ENCODE measurements around the gene PYCARD.
"Not testable (repeated sequence)": the region's sequence is repeated elsewhere in the genome, so short reads cannot be mapped to it uniquely, and the experiment has no call there.

Gene PYCARD

GRCh38 chr16:31214708-31215286, 12.2 kb upstream of the PYCARD start:
- DNase-seq = peak in 1 of 2 experiments; percentile 35

GRCh38 chr16:31213877-31214707, 11.5 kb upstream of the PYCARD start, which contains the start of gene TRIM72:
TRIM72 (plus strand) TSS chr16:31214119; CDS start chr16:31214739, 620 bp downstream.
- no peak for DNase-seq

- no peak for DNase-seq
Observed at GRCh38 chr16:31213342-31213741, 10.8 kb upstream of the PYCARD start.

- DNase-seq = no peak
Observed at GRCh38 chr16:31206776-31207175, 4.2 kb upstream of the PYCARD start.

GRCh38 chr16:31204871-31205666, 2.5 kb upstream of the PYCARD start:
- no peak for DNase-seq

- DNase-seq = peak in 1 of 2 experiments; percentile 55
Observed at GRCh38 chr16:31201582-31202413, 762 bp downstream of the PYCARD start.

- no peak for DNase-seq
Observed at GRCh38 chr16:31200821-31201568, 1.6 kb downstream of the PYCARD start.

GRCh38 chr16:31200111-31200510, 2.4 kb downstream of the PYCARD start:
- DNase-seq = not testable (repeated sequence)

- no peak for DNase-seq
Observed at GRCh38 chr16:31199430-31200041, 3.0 kb downstream of the PYCARD start.

- no peak for DNase-seq
Observed at GRCh38 chr16:31198207-31198882, 4.2 kb downstream of the PYCARD start.

- no peak for DNase-seq
Observed at GRCh38 chr16:31196324-31197088, 6.1 kb downstream of the PYCARD start.

GRCh38 chr16:31195861-31196260, 6.7 kb downstream of the PYCARD start:
- DNase-seq = not testable (repeated sequence)

- no peak for DNase-seq
Observed at GRCh38 chr16:31194898-31195297, 7.7 kb downstream of the PYCARD start.

- DNase-seq = no peak
Observed at GRCh38 chr16:31193874-31194273, 8.7 kb downstream of the PYCARD start.

- DNase-seq = no peak
Observed at GRCh38 chr16:31192856-31193642, 9.5 kb downstream of the PYCARD start.

GRCh38 chr16:31191697-31192428, 10.7 kb downstream of the PYCARD start:
- DNase-seq = no peak

- no peak for DNase-seq
Observed at GRCh38 chr16:31190818-31191444, 11.6 kb downstream of the PYCARD start.

- DNase-seq = no peak
Observed at GRCh38 chr16:31190061-31190460, 12.5 kb downstream of the PYCARD start.
